NCI-H2107 (cell line): ENCODE measurements around the gene SPEM2.
"Not testable (repeated sequence)": the region's sequence is repeated elsewhere in the genome, so short reads cannot be mapped to it uniquely, and the experiment has no call there.

Experiments used
- DNase-seq: peaks from one replicate; lab custom pipeline; 2025; lab: John Stamatoyannopoulos, UW

The SPEM2 gene

GRCh38 chr17:7442142-7442541, 16.7 kb downstream of the SPEM2 start:
- DNase-seq: no peak

GRCh38 chr17:7443499-7444485, 18.4 kb downstream of the SPEM2 start:
- DNase-seq: no peak

GRCh38 chr17:7444682-7445618, 19.5 kb downstream of the SPEM2 start, which contains the start of gene CHRNB1:
Gene CHRNB1, plus strand, starts transcription at chr17:7445061. Its CDS starts 67 bp downstream, at chr17:7445128.
- peak; percentile 16 for DNase-seq

- no peak for DNase-seq
Measured at GRCh38 chr17:7445619-7445968, 20.2 kb downstream of the SPEM2 start.

- no peak for DNase-seq
Measured at GRCh38 chr17:7448461-7448860, 23.0 kb downstream of the SPEM2 start.

- DNase-seq: no peak
Measured at GRCh38 chr17:7459961-7460545, 34.6 kb downstream of the SPEM2 start.

- DNase-seq: no peak
Measured at GRCh38 chr17:7460850-7461660, 35.6 kb downstream of the SPEM2 start.

GRCh38 chr17:7462474-7463371, 37.3 kb downstream of the SPEM2 start:
- DNase-seq: no peak

- no peak for DNase-seq
Measured at GRCh38 chr17:7463372-7463846, 38.0 kb downstream of the SPEM2 start.

- no peak for DNase-seq
Measured at GRCh38 chr17:7464081-7464480, 38.7 kb downstream of the SPEM2 start.

- no peak for DNase-seq
Measured at GRCh38 chr17:7465597-7466275, 40.3 kb downstream of the SPEM2 start.

- no peak for DNase-seq
Measured at GRCh38 chr17:7466318-7466638, 40.9 kb downstream of the SPEM2 start.

- no peak for DNase-seq
Measured at GRCh38 chr17:7466639-7467341, 41.4 kb downstream of the SPEM2 start.

- DNase-seq: no peak
Measured at GRCh38 chr17:7467498-7467897, 42.1 kb downstream of the SPEM2 start.

- no peak for DNase-seq
Measured at GRCh38 chr17:7468290-7468689, 42.9 kb downstream of the SPEM2 start.

- DNase-seq: no peak
Measured at GRCh38 chr17:7468804-7469389, 43.5 kb downstream of the SPEM2 start.

- DNase-seq: not testable (repeated sequence)
Measured at GRCh38 chr17:7469843-7470242, 44.4 kb downstream of the SPEM2 start.

- DNase-seq: not testable (repeated sequence)
Measured at GRCh38 chr17:7470457-7470973, 45.1 kb downstream of the SPEM2 start.
